B cell (primary cell): ENCODE results near the gene PRR14L.

ENCODE experiments used
- CTCF ChIP-seq: fragments of 200-600 bp; IDR thresholded peaks from one replicate; pipeline ENCODE4 v1.8.0; 2022; ENCODE audit warnings: antibody characterized with exemption, mild to moderate bottlenecking
- EZH2 ChIP-seq: IDR thresholded peaks from 2 replicates; pipeline ENCODE4 v1.6.1; 2012; ENCODE audit warnings: borderline replicate concordance, low read depth, mild to moderate bottlenecking, moderate library complexity, low read length; ENCODE audit not compliant: insufficient read depth, poor library complexity, severe bottlenecking

GRCh38 chr22:31659246-31659645 is 90.7 kb downstream of the PRR14L start:
- TF ChIP-seq CTCF = no peak
- no peak for TF ChIP-seq EZH2
